ENCODE results near the gene KRT84. TPM values are rescaled to one million over a fixed set of nuclear protein-coding genes. Genes with fewer than 3 reads are reported as not detected.

KRT84 gene, protein sequence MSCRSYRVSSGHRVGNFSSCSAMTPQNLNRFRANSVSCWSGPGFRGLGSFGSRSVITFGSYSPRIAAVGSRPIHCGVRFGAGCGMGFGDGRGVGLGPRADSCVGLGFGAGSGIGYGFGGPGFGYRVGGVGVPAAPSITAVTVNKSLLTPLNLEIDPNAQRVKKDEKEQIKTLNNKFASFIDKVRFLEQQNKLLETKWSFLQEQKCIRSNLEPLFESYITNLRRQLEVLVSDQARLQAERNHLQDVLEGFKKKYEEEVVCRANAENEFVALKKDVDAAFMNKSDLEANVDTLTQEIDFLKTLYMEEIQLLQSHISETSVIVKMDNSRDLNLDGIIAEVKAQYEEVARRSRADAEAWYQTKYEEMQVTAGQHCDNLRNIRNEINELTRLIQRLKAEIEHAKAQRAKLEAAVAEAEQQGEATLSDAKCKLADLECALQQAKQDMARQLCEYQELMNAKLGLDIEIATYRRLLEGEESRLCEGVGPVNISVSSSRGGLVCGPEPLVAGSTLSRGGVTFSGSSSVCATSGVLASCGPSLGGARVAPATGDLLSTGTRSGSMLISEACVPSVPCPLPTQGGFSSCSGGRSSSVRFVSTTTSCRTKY
- not detected in 2 replicates for total RNA-seq

DNA sequence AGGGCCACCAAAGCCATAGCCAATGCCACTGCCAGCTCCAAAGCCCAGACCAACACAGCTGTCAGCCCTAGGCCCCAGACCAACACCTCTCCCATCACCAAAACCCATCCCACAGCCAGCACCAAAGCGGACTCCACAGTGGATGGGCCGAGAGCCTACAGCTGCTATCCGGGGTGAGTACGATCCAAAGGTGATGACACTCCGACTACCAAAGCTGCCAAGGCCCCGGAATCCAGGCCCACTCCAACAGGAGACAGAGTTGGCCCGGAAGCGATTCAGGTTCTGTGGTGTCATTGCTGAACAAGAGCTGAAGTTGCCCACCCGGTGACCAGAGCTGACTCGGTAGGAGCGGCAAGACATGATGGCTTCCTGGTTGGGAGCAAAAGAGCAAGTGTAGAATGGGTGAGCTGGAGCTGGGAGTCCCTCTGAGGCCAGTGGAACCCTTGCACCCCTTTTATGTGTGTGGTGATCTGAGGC, at the start of gene KRT84:
TSS of gene KRT84 (minus strand) at position 427 of the 477 bp plus-strand sequence. CDS start at position 360, 67 bp downstream.

DNA sequence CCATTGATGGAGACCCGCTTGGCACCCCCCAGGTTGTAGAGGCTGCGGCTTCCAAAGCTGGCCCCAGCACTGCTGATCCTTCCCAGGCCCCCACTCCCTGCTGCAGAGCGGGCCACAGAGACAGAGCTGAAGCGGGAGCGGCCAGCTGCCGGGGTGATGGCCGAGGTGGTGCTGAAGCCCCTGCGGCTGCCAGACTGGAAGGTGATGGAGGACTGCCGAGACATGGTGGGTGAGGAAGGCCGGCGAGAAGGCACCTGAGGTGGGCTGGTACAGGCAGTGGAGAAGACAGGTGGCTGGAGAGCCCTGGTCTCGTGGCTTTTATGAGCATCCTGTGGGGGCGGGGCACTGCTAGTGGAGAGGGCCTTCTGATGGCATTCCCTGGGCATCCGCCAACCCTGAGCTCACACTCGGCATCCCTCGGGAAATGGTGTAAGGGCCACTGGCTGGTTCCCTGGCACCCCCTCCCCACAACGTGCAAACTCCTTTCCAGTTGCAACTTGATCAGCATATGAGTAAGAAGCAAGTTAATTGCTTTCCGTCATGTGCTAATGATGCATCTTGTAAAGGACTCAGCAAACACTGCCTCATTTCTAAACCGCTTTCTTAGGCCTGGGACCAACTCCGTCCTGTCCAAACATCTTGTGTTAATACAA, 48.8 kb upstream of the KRT84 start, which contains the start of gene KRT75:
TSS of gene KRT75 (minus strand) at position 291 of the 653 bp plus-strand sequence. CDS start at position 224, 67 bp downstream.

DNA sequence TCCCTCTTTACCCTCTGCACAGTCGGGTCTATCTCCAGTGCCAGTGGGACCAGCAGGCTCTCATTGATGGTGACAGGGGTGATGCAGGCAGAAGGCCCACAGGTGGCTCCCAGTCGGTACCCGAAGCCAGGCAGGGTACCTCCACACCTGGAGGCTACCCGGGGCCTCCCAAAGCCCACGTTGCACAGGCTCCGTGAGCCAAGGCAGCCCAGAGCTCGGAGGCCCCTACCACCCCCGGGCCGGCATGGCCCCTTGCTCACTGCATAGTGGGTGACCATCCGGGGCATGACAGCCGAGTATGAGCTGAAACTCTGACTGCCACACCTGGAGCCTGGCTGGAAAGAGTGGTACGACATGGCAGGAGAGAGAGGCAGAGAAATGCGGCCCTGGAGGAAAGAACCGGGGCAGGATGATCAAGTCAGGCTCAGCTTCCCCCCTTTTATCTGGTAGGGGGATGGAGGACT, 20.5 kb upstream of the KRT84 start, which contains the start of gene KRT82:
TSS of gene KRT82 (minus strand) at position 414 of the 464 bp plus-strand sequence. CDS start at position 356, 58 bp downstream.

DNA sequence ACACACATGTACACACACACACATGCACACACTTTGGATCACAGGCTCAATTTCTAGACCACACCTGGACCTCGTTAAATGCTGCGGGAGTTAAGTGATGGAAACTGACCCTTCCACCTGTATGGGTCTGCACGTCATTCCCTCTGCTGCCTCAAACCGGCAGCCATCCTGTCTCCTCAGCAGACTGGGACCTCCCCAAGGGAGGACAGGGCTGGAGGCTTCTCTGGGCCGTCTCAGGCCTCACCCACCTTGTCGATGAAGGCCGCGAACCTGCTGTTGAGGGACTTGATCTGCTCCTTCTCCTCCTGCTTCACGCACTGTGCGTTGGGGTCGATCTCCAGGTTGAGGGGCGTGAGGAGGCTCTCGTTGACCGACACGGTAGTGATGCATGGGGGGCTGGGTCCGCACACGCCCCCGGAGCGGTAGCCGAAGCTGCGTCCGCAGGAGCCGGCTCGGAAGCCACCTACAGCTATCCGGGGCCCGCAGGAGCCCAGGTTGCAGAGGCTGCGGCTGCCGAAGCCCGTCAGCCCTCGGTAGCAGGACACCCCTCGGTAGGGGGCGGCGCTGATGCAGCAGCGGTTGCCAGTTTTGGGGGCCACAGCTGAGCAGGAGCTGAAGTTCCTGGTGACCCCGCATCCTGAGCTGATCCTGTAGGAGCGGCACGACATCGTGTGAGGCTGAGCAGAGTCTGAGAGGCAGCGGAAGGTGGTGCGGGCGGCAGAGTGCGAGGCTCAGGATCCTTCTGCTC, 18.5 kb downstream of the KRT84 start, which contains the start of gene KRT85:
TSS of gene KRT85 (minus strand) at position 744 of the 748 bp plus-strand sequence. CDS start at position 668, 76 bp downstream.

Other genes starting within 250 kb of the KRT84 start
- 0.22 and 1.4 TPM in 2 replicates for gene KRT80, start 193.6 kb downstream of the KRT84 start, total RNA-seq
- gene KRT7, start 152.4 kb downstream of the KRT84 start, total RNA-seq = 1.1 and 7.0 TPM in 2 replicates
- gene KRT86, start 111.0 kb downstream of the KRT84 start, total RNA-seq = under 0.01 TPM in 1 of 2 replicates, not detected in the other
- gene KRT81, start 94.1 kb downstream of the KRT84 start, total RNA-seq = 0.14 TPM in 1 of 2 replicates, not detected in the other
- gene KRT83, start 64.3 kb downstream of the KRT84 start, total RNA-seq = not detected in 2 replicates
- gene KRT85, start 18.2 kb downstream of the KRT84 start, total RNA-seq = not detected in 2 replicates
- gene KRT82, start 20.7 kb upstream of the KRT84 start, total RNA-seq = not detected in 2 replicates
- gene KRT75, start 48.7 kb upstream of the KRT84 start, total RNA-seq = not detected in 2 replicates
- gene KRT6B, start 66.5 kb upstream of the KRT84 start, total RNA-seq = 0.29 TPM in 1 of 2 replicates, not detected in the other
- not detected in 2 replicates for gene KRT6C, start 88.2 kb upstream of the KRT84 start, total RNA-seq
- gene KRT6A, start 107.6 kb upstream of the KRT84 start, total RNA-seq = 25.6 TPM in 1 of 2 replicates, not detected in the other
- 1.7 TPM in 1 of 2 replicates, not detected in the other for gene KRT5, start 134.7 kb upstream of the KRT84 start, total RNA-seq
- gene KRT71, start 167.5 kb upstream of the KRT84 start, total RNA-seq = not detected in 2 replicates
- not detected in 2 replicates for gene KRT74, start 188.2 kb upstream of the KRT84 start, total RNA-seq
- not detected in 2 replicates for gene KRT72, start 215.8 kb upstream of the KRT84 start, total RNA-seq
- not detected in 2 replicates for gene KRT73, start 232.9 kb upstream of the KRT84 start, total RNA-seq